Activated CD8-positive, alpha-beta memory T cell treated with anti-CD3 and anti-CD28 coated beads, Interleukin-2, amount 50 U/mL, for 1 hour (primary cell): ENCODE measurements around the gene CREBBP.

ENCODE experiments used
- DNase-seq: peaks from one replicate; pipeline ENCODE4 v3.0.0-alpha.2; 2020; ENCODE audit errors: extremely low read depth

Gene CREBBP

GRCh38 chr16:3879887-3880564, 487 bp downstream of the CREBBP start:
- no peak for DNase-seq

DNA sequence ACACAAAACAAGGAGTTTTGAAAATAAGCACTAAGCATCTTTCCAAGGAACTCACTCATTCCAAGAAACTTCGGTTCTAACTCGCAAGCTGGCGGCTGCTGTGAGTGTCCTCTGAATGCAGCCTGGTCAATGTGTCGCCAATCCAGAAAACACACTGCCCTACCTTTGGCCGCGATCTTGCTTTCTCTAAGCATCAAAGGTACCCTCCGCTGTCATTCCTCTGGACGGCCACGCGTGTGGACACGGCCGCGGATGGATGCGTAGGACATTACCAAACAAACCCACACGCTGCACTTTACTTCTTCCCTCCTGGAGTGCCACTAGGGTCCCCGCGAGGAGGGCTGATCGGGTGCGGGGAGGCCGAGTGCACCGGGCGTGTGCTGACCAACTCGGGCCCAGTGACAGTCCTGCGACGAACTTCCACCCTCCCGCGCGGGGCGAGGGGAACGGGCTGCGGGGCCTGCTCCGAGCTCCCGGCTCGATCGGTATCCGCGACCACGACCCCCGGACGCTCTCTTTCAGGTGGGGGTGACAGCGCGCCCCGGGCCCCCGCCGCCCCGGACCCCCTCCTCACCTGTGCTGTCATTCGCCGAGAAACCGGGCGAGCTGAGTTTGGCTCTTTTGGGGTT, 1.1 kb downstream of the CREBBP start:
- no peak for DNase-seq

DNA sequence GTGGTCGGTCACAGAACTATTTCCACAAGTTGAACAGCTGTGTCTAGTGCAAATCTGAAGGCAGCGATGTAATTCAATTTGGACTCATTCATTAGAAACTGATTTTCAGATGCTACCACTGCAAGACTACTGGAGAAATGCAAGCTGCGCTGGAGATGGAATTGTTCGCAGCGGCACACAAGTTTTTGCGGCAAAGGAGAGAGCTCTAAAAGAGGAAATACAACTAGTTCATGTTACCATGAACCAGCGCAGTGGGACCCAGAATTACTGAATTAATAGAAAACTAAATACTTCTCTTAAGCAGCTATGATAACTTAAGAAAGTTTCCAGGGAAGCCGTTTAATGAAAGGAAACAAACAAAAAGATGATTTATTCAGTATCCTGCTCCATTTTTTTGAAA, 1.9 kb downstream of the CREBBP start:
- no peak for DNase-seq

- no peak for DNase-seq
These were observed 3.8 kb downstream of the CREBBP start for GRCh38 chr16:3876695-3877094.

DNA sequence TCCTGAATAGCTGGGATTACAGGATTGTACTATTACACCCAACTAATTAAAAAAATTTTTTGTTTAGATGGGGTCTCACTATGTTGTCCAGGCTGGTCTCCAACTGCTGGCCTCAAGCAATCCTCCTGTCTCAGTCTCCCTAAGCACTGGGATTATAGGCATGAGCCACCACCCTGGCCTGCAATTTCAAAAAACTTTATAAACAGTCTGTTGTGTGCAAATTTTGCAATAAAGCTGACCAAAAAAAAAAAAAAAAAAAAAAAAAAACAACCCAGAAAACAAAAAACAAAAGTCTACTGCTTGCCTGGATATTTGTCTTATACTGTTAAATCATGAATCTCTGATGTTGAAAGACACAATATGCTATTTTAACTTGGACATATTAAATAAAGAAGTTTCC, 4.4 kb downstream of the CREBBP start:
- no peak for DNase-seq

DNA sequence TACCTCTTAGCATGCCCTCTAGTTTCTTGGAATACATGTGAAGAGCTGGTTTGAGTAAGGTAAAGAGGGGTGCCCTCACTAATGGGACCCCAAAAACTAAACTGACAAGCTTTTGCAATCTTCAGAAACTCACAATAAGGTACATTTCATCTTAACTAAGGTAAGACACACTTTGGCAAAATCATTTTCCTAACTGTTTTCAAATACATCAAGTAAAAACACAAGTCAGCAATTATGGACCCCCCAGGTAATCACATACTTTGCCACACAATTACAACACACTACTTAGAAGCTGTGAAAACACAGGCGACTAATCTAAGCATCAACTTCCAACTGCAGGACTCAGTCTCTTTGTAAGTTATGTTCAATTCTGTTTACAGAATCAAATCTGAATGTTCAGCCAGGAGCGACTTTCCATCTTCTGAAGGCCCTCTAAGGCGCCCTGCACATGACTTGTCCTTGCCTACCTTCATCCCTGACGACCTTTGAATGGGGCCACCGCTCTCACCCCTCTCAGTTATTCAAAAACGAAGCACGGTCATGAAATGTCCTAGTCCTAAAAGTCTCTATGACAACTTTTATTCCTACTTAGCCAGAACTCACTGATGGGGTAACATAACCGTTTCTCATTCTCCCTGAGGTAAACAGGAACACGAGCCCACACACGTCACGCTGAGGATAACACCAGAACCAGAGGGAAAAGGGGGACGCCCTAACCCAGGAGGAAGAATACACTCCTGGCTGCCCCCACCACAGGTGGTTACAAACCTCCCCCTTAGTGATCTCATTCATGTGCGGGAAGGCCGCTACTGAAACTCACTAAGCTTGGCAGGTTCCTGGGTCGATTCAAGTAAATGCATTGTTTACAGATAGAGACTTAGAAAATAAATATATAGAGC, 5.5 kb downstream of the CREBBP start:
- DNase-seq: no peak

- no peak for DNase-seq
These were observed 6.3 kb downstream of the CREBBP start for GRCh38 chr16:3874242-3874641.

GRCh38 chr16:3873482-3874173, 6.9 kb downstream of the CREBBP start:
- DNase-seq: no peak

GRCh38 chr16:3872216-3872895, 8.2 kb downstream of the CREBBP start:
- no peak for DNase-seq

DNA sequence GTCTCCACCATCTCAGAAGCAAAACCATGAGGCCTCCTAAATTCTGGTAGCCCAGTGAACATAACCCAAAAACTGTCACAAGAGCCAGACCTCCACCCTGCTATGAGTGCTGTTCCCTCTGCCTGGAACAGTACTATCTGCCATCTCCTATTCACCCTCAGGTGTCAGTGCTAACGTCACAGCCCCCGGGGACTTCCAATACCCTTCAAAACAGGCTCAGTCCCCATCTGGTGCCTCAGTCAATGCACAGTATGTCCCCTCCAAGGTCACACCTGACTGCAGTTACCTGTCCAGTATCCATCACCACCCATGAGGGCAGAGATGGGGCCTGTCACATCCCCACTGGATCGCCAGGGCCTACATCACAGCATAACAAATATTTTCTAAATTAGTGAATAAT, 11.5 kb downstream of the CREBBP start:
- no peak for DNase-seq

DNA sequence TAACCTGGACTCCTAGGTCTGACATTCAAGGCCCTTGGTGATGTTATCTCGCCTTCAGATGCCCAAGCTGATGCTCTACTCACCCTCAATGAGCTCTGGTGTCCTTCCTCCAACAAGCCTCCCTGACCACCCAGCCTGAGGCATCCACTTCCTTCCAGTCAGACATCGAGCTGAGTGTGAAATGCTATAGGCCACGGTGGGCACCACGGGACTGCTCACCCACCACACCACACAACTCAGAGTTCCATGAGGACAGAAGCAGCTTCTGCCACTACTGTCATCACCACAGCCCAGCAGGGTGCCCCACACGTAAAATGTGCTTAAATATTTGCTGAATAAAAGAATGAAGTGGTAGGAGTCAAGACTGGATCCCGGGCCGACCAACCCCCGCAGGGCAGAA, 12.0 kb downstream of the CREBBP start:
- no peak for DNase-seq

- DNase-seq: no peak
These were observed 13.6 kb downstream of the CREBBP start for GRCh38 chr16:3866703-3867431.

GRCh38 chr16:3865241-3865640, 15.3 kb downstream of the CREBBP start:
- DNase-seq: no peak

- no peak for DNase-seq
These were observed 16.0 kb downstream of the CREBBP start for GRCh38 chr16:3864562-3864961.

- DNase-seq: no peak
These were observed 16.9 kb downstream of the CREBBP start for GRCh38 chr16:3863587-3863986.

DNA sequence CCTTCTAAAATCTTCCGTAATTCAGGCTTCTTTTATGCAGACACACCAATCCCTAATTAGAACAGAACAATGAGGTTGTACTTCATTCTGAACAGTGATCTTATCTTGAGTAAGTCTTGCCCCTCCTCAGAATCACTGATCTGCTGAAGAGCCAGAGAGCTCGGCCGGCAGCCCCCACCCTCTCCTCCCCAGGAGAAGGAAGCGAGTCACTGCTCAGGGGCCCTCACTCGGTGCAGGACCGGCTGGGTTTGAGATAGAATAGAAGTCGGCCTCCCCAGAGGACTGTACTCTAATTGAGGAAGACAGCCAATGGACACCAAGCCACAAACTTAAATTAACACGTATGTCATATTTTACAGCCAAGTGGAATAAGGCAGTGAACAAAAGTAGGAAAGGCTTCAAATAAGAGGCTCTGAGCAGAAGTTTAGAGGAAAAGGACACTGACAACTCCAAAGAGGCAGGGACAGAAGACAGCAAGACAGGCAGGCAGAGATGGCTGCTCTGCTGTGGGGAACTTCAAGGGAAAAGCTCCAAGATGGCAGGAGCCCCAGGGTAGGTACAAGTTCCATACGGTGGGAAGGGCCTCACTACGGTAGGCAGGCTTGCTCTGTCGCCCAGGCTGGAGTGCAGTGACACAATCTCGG, 18.6 kb downstream of the CREBBP start:
- no peak for DNase-seq

DNA sequence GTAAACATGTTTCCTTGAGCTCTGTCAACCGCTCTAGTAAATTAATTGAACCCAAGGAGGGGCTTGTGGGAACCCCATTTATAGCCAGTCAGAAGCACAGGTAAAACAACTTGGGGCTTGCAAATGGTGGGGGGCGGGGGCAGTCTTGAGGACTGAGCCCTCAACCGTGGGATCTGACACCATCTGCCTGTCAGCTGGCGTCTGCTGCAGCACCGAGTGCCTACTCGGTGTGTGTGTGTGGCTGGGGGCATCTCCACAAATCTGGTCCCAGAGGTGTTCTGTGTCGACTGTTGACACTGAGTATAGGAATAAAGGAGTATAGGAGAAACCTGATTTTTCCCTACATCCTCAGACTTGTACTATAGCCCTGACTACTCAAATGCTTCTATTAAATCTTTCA, 20.6 kb downstream of the CREBBP start:
- DNase-seq: no peak

DNA sequence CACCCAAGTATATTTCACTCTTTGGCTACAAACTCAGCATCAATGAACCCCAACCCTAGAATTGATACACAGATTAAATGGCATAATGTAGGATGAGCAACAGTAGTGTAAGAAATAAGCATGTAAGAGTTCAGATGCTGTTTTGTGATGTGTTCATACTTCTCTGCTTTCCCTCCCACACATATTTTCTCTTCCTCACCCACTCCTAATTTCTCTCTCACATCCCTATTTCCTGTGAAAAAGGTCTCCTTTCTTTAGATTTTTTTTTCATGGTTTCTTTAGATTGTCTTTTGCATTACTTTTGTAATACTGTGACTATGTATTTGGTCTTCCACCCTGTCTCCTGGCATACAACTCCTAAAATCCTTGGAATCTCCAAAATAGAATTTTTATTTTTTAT, 21.7 kb downstream of the CREBBP start:
- DNase-seq: no peak

GRCh38 chr16:3857189-3858043, 23.1 kb downstream of the CREBBP start:
- DNase-seq: no peak
